Measurements from ENCODE around the gene HDGFL1. TPM values are rescaled to one million over a fixed set of nuclear protein-coding genes. Genes with fewer than 3 reads are reported as not detected.

HDGFL1 gene
- total and polyA plus RNA-seq, 2 of the 8 experiments (the other 6 are each of a cell fraction or from before 2014, with no cell fraction given) = not detected

DNA sequence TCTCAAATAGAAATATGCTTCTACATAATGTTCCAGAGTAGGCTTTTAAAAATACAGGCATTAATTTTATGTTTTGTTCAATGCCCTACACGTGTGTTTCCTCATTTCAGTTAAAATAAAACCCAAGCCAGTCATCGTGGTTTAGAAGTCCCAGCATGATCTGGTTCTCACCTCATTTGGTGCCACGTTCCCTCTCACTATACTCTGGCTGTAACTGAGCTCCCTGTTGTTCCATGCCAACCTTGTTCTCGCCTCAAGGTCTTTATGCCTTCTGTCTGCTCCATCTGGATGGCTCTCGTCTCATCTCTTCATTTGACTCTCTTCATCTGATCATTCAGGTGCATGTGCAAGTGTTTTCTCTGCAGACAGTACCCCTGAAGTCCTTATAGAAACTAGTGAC, 32.6 kb downstream of the HDGFL1 start:
- FAIRE-seq (no peak), DNase-seq (ENCODE audit: low read depth in 1 of 2, low spot score in 2 of 2) (no peak)
- H3K56ac ChIP-seq (replicated peaks; ENCODE audit: insufficient read length, low read depth, low read length) = no peak overlapping the region
- no peaks in the 10 kb centered on the region for H3K36me3 ChIP-seq (ENCODE audit: control insufficient read depth in 2 of 4, insufficient read depth in 4 of 4, low read length in 3 of 4)
- no peak overlapping the region for H3K9ac ChIP-seq (replicated peaks in 1 of 4; ENCODE audit: extremely low read depth in 1 of 4, low read depth in 3 of 4, low read length in 3 of 4)
- H3K27me3 ChIP-seq (replicated peaks in 1 of 4; ENCODE audit: control insufficient read depth in 3 of 4, extremely low read depth in 1 of 4, insufficient read depth in 3 of 4, low read length in 3 of 4) = no peaks in the 10 kb centered on the region
- no peaks in the 10 kb centered on the region for H3K9me3 ChIP-seq (ENCODE audit: insufficient read depth in 2 of 2, low read depth in 1 of 2, low read length in 1 of 2)
- no peaks in the 10 kb centered on the region for H3K79me1 ChIP-seq (ENCODE audit: low read depth, low read length)
- WGBS, 2 experiments (ENCODE audit: extremely low coverage in 1 of 2, insufficient coverage in 1 of 2, insufficient read length in 1 of 2, insufficient replicate concordance in 2 of 2, low coverage in 1 of 2, low lambda C conversion rate in 2 of 2, missing lambda C conversion rate in 1 of 2) = 96% methylated on average over 5 of the region's 5 CpGs; no CpG with 5 or more reads in 1 of the 2 experiments
- H3K14ac ChIP-seq (ENCODE audit: insufficient read length) = no peak overlapping the region
- ChIA-PET POLR2A (ENCODE audit: partially characterized antibody) (no interaction called here), CTCF (ENCODE audit: partially characterized antibody) (interaction anchor here (0.7 kb wide), 1 partner anchor 56 kb away, joined by 3 read pairs; no protein-coding TSS in a partner anchor)
- no peak overlapping the region for H3K23ac ChIP-seq (ENCODE audit: insufficient read length)
- no peak overlapping the region for H2AK5ac ChIP-seq (ENCODE audit: low read depth, low read length)
- H3K27ac ChIP-seq (ENCODE audit: low read depth, low read length) = no peak overlapping the region
- H2BK5ac ChIP-seq (ENCODE audit: low read depth, low read length) = no peak overlapping the region
- H4K5ac ChIP-seq (ENCODE audit: insufficient read length, low read depth, low read length) = no peak overlapping the region
- no peak overlapping the region for H4K8ac ChIP-seq (ENCODE audit: extremely low read depth, insufficient read depth, low read length)
- H3K4ac ChIP-seq (replicated peaks; ENCODE audit: insufficient read length, low read depth, low read length) = no peak overlapping the region
- TF ChIP-seq RNF2 (IDR thresholded peaks at IDR 0.05; ENCODE audit: borderline replicate concordance, low read depth, low read length, missing control alignments, poor library complexity, severe bottlenecking) (no peak), KDM4A (IDR thresholded peaks at IDR 0.05; ENCODE audit: low read depth, low read length, severe bottlenecking) (no peak), KDM5A (IDR thresholded peaks at IDR 0.05; ENCODE audit: low read length) (no peak), GABPA (IDR thresholded peaks at IDR 0.05; ENCODE audit: borderline replicate concordance, insufficient read depth, low read length) (no peak), TAF7 (optimal IDR thresholded peaks at IDR 0.05; ENCODE audit: borderline replicate concordance, low read depth, low read length) (no peak), TAF1 (IDR thresholded peaks at IDR 0.05; ENCODE audit: low read depth, low read length) (no peak), CEBPB (IDR thresholded peaks at IDR 0.05; ENCODE audit: low read depth, low read length) (no peak), ASH2L (IDR thresholded peaks at IDR 0.05; ENCODE audit: low read length) (no peak), SUZ12 (IDR thresholded peaks at IDR 0.05; ENCODE audit: low read length) (no peak), POU5F1 (IDR thresholded peaks at IDR 0.05; ENCODE audit: low read depth, low read length) (no peak)
- TF ChIP-seq, protein P1, sequence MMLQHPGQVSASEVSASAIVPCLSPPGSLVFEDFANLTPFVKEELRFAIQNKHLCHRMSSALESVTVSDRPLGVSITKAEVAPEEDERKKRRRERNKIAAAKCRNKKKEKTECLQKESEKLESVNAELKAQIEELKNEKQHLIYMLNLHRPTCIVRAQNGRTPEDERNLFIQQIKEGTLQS (IDR thresholded peaks at IDR 0.05; ENCODE audit: insufficient read depth, low read depth, low read length) = no peak
- TF ChIP-seq, protein P2, sequence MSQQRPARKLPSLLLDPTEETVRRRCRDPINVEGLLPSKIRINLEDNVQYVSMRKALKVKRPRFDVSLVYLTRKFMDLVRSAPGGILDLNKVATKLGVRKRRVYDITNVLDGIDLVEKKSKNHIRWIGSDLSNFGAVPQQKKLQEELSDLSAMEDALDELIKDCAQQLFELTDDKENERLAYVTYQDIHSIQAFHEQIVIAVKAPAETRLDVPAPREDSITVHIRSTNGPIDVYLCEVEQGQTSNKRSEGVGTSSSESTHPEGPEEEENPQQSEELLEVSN (IDR thresholded peaks at IDR 0.05) = no peak
- H3K23me2 ChIP-seq (ENCODE audit: low read depth, low read length) = no peaks in the 10 kb centered on the region
- H2BK12ac ChIP-seq (ENCODE audit: low read depth, low read length) = no peak overlapping the region
- H4K20me1 ChIP-seq (replicated peaks in 1 of 2; ENCODE audit: control insufficient read depth in 1 of 2, insufficient read depth in 2 of 2, low read length in 2 of 2) = no peaks in the 10 kb centered on the region
- H3K4me2 ChIP-seq (ENCODE audit: insufficient read depth in 1 of 2, low read depth in 2 of 2, low read length in 2 of 2) = no peak overlapping the region
- H2AFZ ChIP-seq (ENCODE audit: low read length) = no peak overlapping the region
- H3K18ac ChIP-seq (ENCODE audit: extremely low read depth, low read length) = no peak overlapping the region
- H3K79me2 ChIP-seq (ENCODE audit: control insufficient read depth in 1 of 2, insufficient read depth in 2 of 2, low read length in 2 of 2) = no peaks in the 10 kb centered on the region
- H2BK20ac ChIP-seq (ENCODE audit: low read length) = no peak overlapping the region
- H2BK15ac ChIP-seq (ENCODE audit: low read length) = no peak overlapping the region
- H3K4me1 ChIP-seq (replicated peaks in 1 of 4; ENCODE audit: control insufficient read depth in 3 of 4, insufficient read depth in 4 of 4, low read length in 3 of 4) = no peaks in the 10 kb centered on the region
- H3K4me3 ChIP-seq (ENCODE audit: extremely low read depth in 1 of 4, insufficient read depth in 2 of 4, low read depth in 3 of 4, low read length in 4 of 4) = no peak overlapping the region
- H4K91ac ChIP-seq (replicated peaks; ENCODE audit: insufficient read length, low read length) = peak overlapping the region; percentile 2
- H2BK120ac ChIP-seq (replicated peaks; ENCODE audit: low read depth, low read length) = no peak overlapping the region

Measured in H1 (cell line).